Right lobe of liver (tissue), 4 donors: ENCODE results near the gene ZNF655.
"Not testable (repeated sequence)": the region's sequence is repeated elsewhere in the genome, so short reads cannot be mapped to it uniquely, and the experiment has no call there.

Experiments used
- CTCF ChIP-seq, 4 donors: fragments of 200-600 bp in 3 of 4; fragments of 450-650 bp in 1 of 4; IDR thresholded peaks; one replicate each; pipeline versions ENCODE4 v1.5.1 to v1.8.0; 2016 to 2022; ENCODE audit warnings: antibody characterized with exemption in 4 of 4, mild to moderate bottlenecking in 2 of 4
- POLR2A ChIP-seq: fragments of 450-650 bp; IDR thresholded peaks from one replicate; pipeline ENCODE4 v1.6.1; 2017; ENCODE audit warnings: antibody characterized with exemption, mild to moderate bottlenecking
- donor health status: DM: no; HTN: no; CAD: no.
- donor health status: DM: no; HTN: no; CAD: no.
- donor health status: DM: no; HTN: yes; CAD: no.

GRCh38 chr7:99568770-99569169 is 10.3 kb downstream of the ZNF655 start:
- not testable (repeated sequence) for TF ChIP-seq CTCF (IDR thresholded peaks at IDR 0.05); POLR2A
